DMS 273 (cell line): ENCODE results near the gene GABRG3.

Experiments
- DNase-seq: peaks from one replicate; lab custom pipeline; 2025; ENCODE audit not compliant: unreplicated experiment; lab: John Stamatoyannopoulos, UW

GABRG3 gene

GRCh38 chr15:27541581-27541980 lies 570.6 kb downstream of the GABRG3 start:
- DNase-seq: no peak

GRCh38 chr15:27545494-27546255 lies 574.7 kb downstream of the GABRG3 start:
- no peak for DNase-seq

GRCh38 chr15:27549746-27550145 lies 578.8 kb downstream of the GABRG3 start:
- no peak for DNase-seq

- DNase-seq: no peak
Observed at GRCh38 chr15:27550635-27551034, 579.7 kb downstream of the GABRG3 start.

- no peak for DNase-seq
Observed at GRCh38 chr15:27561816-27562215, 590.8 kb downstream of the GABRG3 start.

- no peak for DNase-seq
Observed at GRCh38 chr15:27563765-27564370, 592.9 kb downstream of the GABRG3 start.

GRCh38 chr15:27564656-27565055 lies 593.7 kb downstream of the GABRG3 start:
- DNase-seq: no peak

- DNase-seq: no peak
Observed at GRCh38 chr15:27570746-27571145, 599.8 kb downstream of the GABRG3 start.

- DNase-seq: no peak
Observed at GRCh38 chr15:27573805-27574485, 603.0 kb downstream of the GABRG3 start.

GRCh38 chr15:27574541-27575054 lies 603.6 kb downstream of the GABRG3 start:
- DNase-seq: no peak

- peak; percentile 1 for DNase-seq
Observed at GRCh38 chr15:27575521-27575920, 604.5 kb downstream of the GABRG3 start.

GRCh38 chr15:27576576-27576975 lies 605.6 kb downstream of the GABRG3 start:
- DNase-seq: no peak

GRCh38 chr15:27579738-27580137 lies 608.8 kb downstream of the GABRG3 start:
- no peak for DNase-seq

GRCh38 chr15:27582726-27583410 lies 611.9 kb downstream of the GABRG3 start:
- no peak for DNase-seq

GRCh38 chr15:27583651-27584050 lies 612.7 kb downstream of the GABRG3 start:
- no peak for DNase-seq

- DNase-seq: no peak
Observed at GRCh38 chr15:27585041-27585640, 614.2 kb downstream of the GABRG3 start.

GRCh38 chr15:27587810-27588209 lies 616.8 kb downstream of the GABRG3 start:
- peak; percentile 91 for DNase-seq

GRCh38 chr15:27589260-27589659 lies 618.3 kb downstream of the GABRG3 start:
- peak; percentile 69 for DNase-seq

- DNase-seq: no peak
Observed at GRCh38 chr15:27589782-27590181, 618.8 kb downstream of the GABRG3 start.
